Loucy (cell line): ENCODE measurements around the gene LTBP1.
A peak's percentile ranks its signal among the peaks of the same experiment; 100 is the strongest.

Experiments used
- H2AFZ ChIP-seq: fragments of 200-600 bp; sonication (generic); 2 replicates; pipeline ENCODE4 v1.6.0; 2016; ENCODE audit warnings: antibody characterized with exemption, mild to moderate bottlenecking, low read length, moderate library complexity
- H3F3A ChIP-seq: fragments of 200-600 bp; 2 replicates; pipeline ENCODE4 v1.6.0; 2016; ENCODE audit warnings: antibody characterized with exemption, low read depth, mild to moderate bottlenecking
- H3K27me3 ChIP-seq: fragments of 200-600 bp; sonication (generic); 2 replicates; pipeline ENCODE4 v1.6.1; 2014; ENCODE audit warnings: low read length, mild to moderate bottlenecking; ENCODE audit not compliant: insufficient read depth, poor library complexity, severe bottlenecking
- H3K36me3 ChIP-seq: fragments of 200-600 bp; sonication (generic); 2 replicates; pipeline ENCODE4 v1.6.1; 2016; ENCODE audit warnings: low read length; ENCODE audit not compliant: insufficient read depth
- H3K4me1 ChIP-seq: fragments of 200-600 bp; sonication (generic); 2 replicates; pipeline ENCODE4 v1.5.1; 2014; ENCODE audit warnings: low read length, mild to moderate bottlenecking; ENCODE audit not compliant: insufficient read depth, poor library complexity, severe bottlenecking
- H3K4me2 ChIP-seq: fragments of 200-600 bp; sonication (generic); 2 replicates; pipeline ENCODE4 v1.6.0; 2014; ENCODE audit warnings: antibody characterized with exemption, low read length, low read depth, mild to moderate bottlenecking; ENCODE audit not compliant: poor library complexity, severe bottlenecking
- H3K4me3 ChIP-seq: fragments of 200-600 bp; sonication (generic); 2 replicates; pipeline ENCODE4 v1.5.1; 2014; ENCODE audit warnings: low read length, mild to moderate bottlenecking, mixed read lengths; ENCODE audit not compliant: poor library complexity, severe bottlenecking
- H3K79me2 ChIP-seq: fragments of 200-600 bp; sonication (generic); 2 replicates; pipeline ENCODE4 v1.6.1; 2014; ENCODE audit warnings: low read length; ENCODE audit not compliant: insufficient read depth
- H3K9ac ChIP-seq: fragments of 200-600 bp; sonication (generic); 2 replicates; pipeline ENCODE4 v1.6.0; 2014; ENCODE audit warnings: mild to moderate bottlenecking, low read depth, low read length, moderate library complexity; ENCODE audit not compliant: poor library complexity, severe bottlenecking
- H3K9me2 ChIP-seq: fragments of 200-600 bp; sonication (generic); replicated peaks from 2 replicates; pipeline ENCODE4 v1.6.1; 2016; ENCODE audit warnings: low read depth, low read length, mixed read lengths
- H3K9me3 ChIP-seq: fragments of 200-600 bp; sonication (generic); 2 replicates; pipeline ENCODE4 v1.6.1; 2014; ENCODE audit warnings: mild to moderate bottlenecking, antibody characterized with exemption, low read length, low read depth; ENCODE audit not compliant: insufficient read depth
- H4K20me1 ChIP-seq: fragments of 200-600 bp; sonication (generic); 2 replicates; pipeline ENCODE4 v1.6.0; 2014; ENCODE audit warnings: antibody characterized with exemption, low read length, mild to moderate bottlenecking; ENCODE audit not compliant: insufficient read depth, poor library complexity, severe bottlenecking
- EZH2phosphoT487 ChIP-seq: fragments of 200-600 bp; IDR thresholded peaks from 2 replicates; pipeline ENCODE4 v1.6.1; 2018; ENCODE audit warnings: antibody characterized with exemption, mild to moderate bottlenecking, moderate library complexity, borderline replicate concordance
- TF ChIP-seq, protein P1 (sequence below): fragments of 200-600 bp; sonication (generic); conservative IDR thresholded peaks from 2 replicates; pipeline ENCODE4 v1.5.1; 2014; ENCODE audit warnings: mild to moderate bottlenecking, antibody characterized with exemption, low read length

LTBP1 gene

GRCh38 chr2:33370636-33371265, 424.0 kb downstream of the LTBP1 start:
- H2AFZ ChIP-seq, result no peak overlapping the region
- H3K9me3 ChIP-seq, result no peaks in the 10 kb centered on the region
- H3K27me3 ChIP-seq, result no peaks in the 10 kb centered on the region
- H3K36me3 ChIP-seq, result no peaks in the 10 kb centered on the region
- no peak overlapping the region for H3K4me3 ChIP-seq
- H3F3A ChIP-seq, result 0 out of 2 replicates have a peak, but pooled peaks cover 2% of the 10 kb centered on the region
- no peaks in the 10 kb centered on the region for H3K9me2 ChIP-seq
- TF ChIP-seq EZH2phosphoT487, result no peak
- TF ChIP-seq, protein P1, sequence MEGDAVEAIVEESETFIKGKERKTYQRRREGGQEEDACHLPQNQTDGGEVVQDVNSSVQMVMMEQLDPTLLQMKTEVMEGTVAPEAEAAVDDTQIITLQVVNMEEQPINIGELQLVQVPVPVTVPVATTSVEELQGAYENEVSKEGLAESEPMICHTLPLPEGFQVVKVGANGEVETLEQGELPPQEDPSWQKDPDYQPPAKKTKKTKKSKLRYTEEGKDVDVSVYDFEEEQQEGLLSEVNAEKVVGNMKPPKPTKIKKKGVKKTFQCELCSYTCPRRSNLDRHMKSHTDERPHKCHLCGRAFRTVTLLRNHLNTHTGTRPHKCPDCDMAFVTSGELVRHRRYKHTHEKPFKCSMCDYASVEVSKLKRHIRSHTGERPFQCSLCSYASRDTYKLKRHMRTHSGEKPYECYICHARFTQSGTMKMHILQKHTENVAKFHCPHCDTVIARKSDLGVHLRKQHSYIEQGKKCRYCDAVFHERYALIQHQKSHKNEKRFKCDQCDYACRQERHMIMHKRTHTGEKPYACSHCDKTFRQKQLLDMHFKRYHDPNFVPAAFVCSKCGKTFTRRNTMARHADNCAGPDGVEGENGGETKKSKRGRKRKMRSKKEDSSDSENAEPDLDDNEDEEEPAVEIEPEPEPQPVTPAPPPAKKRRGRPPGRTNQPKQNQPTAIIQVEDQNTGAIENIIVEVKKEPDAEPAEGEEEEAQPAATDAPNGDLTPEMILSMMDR, result no peak
- no peak overlapping the region for H3K9ac ChIP-seq
- peaks cover 10% of the 10 kb centered on the region for H3K4me1 ChIP-seq
- H3K4me2 ChIP-seq, result no peak overlapping the region
- no peaks in the 10 kb centered on the region for H3K79me2 ChIP-seq
- H4K20me1 ChIP-seq, result no peaks in the 10 kb centered on the region

DNA sequence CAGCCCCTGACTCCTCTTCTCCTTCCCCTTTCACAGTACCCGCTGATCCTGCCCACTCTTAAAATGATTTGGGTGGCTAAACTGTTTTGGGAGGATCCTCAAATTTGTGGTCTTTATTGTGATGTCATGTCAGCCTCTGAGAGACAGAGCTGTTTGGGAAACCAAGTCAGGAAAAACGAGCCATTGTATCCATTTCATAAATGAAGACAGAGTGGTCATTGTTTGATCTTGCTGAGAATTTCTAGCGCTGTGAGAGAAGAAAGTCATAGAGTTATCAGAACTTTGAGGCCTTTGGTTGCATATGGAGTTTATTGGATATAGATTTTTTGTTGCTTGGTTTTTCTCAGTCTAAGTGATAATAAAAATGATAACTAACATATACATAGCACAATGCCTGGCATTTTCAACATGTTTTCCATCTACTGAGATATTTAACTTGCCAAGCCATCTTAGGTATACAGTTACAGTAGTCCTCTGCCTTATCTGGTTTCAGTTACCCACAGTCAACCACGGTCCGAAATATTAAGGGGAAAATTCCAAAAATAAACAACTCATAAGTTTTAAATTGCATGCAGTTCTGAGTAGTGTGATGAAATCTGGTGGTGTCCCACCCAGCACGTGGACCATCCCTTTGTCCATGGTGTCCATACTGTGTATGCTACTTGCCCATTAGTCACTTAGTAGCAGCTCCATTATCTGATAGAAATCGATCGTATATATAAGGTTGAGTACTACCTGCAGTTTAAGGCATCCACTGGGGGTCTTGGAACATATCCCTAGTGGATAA, 424.7 kb downstream of the LTBP1 start:
- Histone ChIP-seq H3K36me3 (no peaks in the 10 kb centered on the region), H3K9ac (no peak overlapping the region), H4K20me1 (no peaks in the 10 kb centered on the region), H3K4me1 (peaks cover 3% of the 10 kb centered on the region), H3K4me3 (no peak overlapping the region), H3F3A (0 out of 2 replicates have a peak, but pooled peaks cover 2% of the 10 kb centered on the region), H3K27me3 (no peaks in the 10 kb centered on the region), H3K9me3 (no peaks in the 10 kb centered on the region), H3K9me2 (no peaks in the 10 kb centered on the region), H3K79me2 (no peaks in the 10 kb centered on the region), H3K4me2 (no peak overlapping the region), H2AFZ (no peak overlapping the region)
- TF ChIP-seq, protein P1, result no peak
- TF ChIP-seq EZH2phosphoT487, result no peak

DNA sequence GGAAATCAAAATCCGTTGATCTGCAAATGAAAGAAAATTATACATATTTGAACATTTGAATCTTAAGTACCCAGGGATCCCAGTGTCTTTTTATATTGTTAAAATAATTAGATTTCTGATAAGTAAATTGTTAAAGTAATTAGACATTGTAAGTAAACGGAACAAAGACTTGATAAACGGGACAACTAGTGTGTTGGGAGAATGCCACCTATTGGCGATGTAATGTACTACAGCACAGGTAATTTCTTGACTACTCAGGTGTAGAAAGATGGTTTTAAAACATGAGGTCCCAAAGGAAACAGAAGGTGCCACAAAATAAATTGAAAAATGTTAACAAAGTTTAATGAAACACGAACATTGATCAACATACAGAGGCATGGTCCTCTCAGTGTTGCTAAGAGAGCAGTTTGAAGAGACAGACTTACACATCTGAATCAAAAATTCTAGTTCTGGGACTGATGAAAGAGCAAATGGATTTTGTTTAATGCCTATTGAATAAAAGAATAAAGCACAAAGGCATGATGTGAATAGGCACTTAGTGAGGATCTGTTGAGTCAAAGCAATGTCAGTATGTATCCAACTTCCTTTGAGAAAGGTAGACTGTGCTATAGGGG, 426.3 kb downstream of the LTBP1 start:
- Histone ChIP-seq H3K36me3 (no peaks in the 10 kb centered on the region), H3K4me3 (no peak overlapping the region), H3K4me1 (peaks cover 3% of the 10 kb centered on the region), H3K79me2 (no peaks in the 10 kb centered on the region), H3F3A (no peaks in the 10 kb centered on the region), H3K9me3 (no peaks in the 10 kb centered on the region), H2AFZ (no peak overlapping the region), H3K4me2 (no peak overlapping the region), H3K9ac (no peak overlapping the region), H4K20me1 (no peaks in the 10 kb centered on the region), H3K9me2 (no peaks in the 10 kb centered on the region), H3K27me3 (no peaks in the 10 kb centered on the region)
- TF ChIP-seq, protein P1, result peak; percentile 93
- TF ChIP-seq EZH2phosphoT487, result no peak
